ENCODE data around the gene C1QTNF9.

DNA sequence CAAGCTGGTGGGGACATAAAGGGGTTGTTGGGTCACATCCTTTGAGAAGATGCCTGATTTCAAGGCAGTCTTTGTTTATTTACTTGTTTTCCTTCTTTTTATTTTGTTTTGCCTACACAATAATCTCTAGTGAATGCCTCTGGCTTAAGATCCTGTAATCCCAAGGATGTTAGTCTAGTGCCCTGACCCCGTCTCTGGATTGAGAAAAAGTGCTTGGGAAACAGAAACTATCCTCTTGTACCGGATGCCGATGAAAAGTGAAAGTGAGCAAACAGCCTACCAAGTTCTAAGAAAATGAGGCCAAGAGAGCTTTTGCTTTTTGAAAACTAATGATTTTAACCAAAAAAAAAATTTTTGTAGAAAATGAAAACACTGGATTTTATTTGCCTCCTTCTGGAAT, 42.1 kb upstream of the C1QTNF9 start:
- TF ChIP-seq, protein P1, sequence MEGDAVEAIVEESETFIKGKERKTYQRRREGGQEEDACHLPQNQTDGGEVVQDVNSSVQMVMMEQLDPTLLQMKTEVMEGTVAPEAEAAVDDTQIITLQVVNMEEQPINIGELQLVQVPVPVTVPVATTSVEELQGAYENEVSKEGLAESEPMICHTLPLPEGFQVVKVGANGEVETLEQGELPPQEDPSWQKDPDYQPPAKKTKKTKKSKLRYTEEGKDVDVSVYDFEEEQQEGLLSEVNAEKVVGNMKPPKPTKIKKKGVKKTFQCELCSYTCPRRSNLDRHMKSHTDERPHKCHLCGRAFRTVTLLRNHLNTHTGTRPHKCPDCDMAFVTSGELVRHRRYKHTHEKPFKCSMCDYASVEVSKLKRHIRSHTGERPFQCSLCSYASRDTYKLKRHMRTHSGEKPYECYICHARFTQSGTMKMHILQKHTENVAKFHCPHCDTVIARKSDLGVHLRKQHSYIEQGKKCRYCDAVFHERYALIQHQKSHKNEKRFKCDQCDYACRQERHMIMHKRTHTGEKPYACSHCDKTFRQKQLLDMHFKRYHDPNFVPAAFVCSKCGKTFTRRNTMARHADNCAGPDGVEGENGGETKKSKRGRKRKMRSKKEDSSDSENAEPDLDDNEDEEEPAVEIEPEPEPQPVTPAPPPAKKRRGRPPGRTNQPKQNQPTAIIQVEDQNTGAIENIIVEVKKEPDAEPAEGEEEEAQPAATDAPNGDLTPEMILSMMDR (IDR thresholded peaks at IDR 0.05; ENCODE audit: low read depth, low read length, poor library complexity, severe bottlenecking) = no peak
- TF ChIP-seq EZH2phosphoT487 (IDR thresholded peaks at IDR 0.05; ENCODE audit: borderline replicate concordance, low read length) = no peak

All from DOHH2 (cell line).